ENCODE measurements around the gene ATPAF2.
"Not testable (repeated sequence)": the region's sequence is repeated elsewhere in the genome, so short reads cannot be mapped to it uniquely, and the experiment has no call there.

Gene ATPAF2

GRCh38 chr17:18008496-18009268, 30.3 kb downstream of the ATPAF2 start:
- DNase-seq: no peak

GRCh38 chr17:18006495-18007239, 32.3 kb downstream of the ATPAF2 start:
- DNase-seq: no peak

- no peak for DNase-seq
Measured at GRCh38 chr17:18005496-18005895, 33.5 kb downstream of the ATPAF2 start.

GRCh38 chr17:18004884-18005305, 34.1 kb downstream of the ATPAF2 start:
- no peak for DNase-seq

GRCh38 chr17:18004345-18004744, 34.6 kb downstream of the ATPAF2 start:
- no peak for DNase-seq

- no peak for DNase-seq
Measured at GRCh38 chr17:18002171-18002570, 36.8 kb downstream of the ATPAF2 start.

GRCh38 chr17:18000030-18000408, 38.9 kb downstream of the ATPAF2 start:
- DNase-seq: no peak

GRCh38 chr17:17999364-18000029, 39.5 kb downstream of the ATPAF2 start:
- no peak for DNase-seq

- no peak for DNase-seq
Measured at GRCh38 chr17:17998934-17999333, 40.0 kb downstream of the ATPAF2 start.

- not testable (repeated sequence) for DNase-seq
Measured at GRCh38 chr17:17995887-17996286, 43.1 kb downstream of the ATPAF2 start.

GRCh38 chr17:17994271-17995069, 44.5 kb downstream of the ATPAF2 start:
- DNase-seq: no peak

GRCh38 chr17:17993852-17994251, 45.1 kb downstream of the ATPAF2 start:
- DNase-seq: no peak

- DNase-seq: no peak
Measured at GRCh38 chr17:17993366-17993765, 45.6 kb downstream of the ATPAF2 start.

GRCh38 chr17:17990282-17990681, 48.7 kb downstream of the ATPAF2 start:
- DNase-seq: no peak

GRCh38 chr17:17989618-17990017, 49.4 kb downstream of the ATPAF2 start:
- DNase-seq: no peak

GRCh38 chr17:17989081-17989480, 49.9 kb downstream of the ATPAF2 start:
- no peak for DNase-seq

- no peak for DNase-seq
Measured at GRCh38 chr17:17988427-17988945, 50.5 kb downstream of the ATPAF2 start.

GRCh38 chr17:17987901-17988300, 51.1 kb downstream of the ATPAF2 start:
- DNase-seq: no peak

- DNase-seq: no peak
Measured at GRCh38 chr17:17987187-17987896, 51.6 kb downstream of the ATPAF2 start.

GRCh38 chr17:17985555-17985954, 53.4 kb downstream of the ATPAF2 start:
- DNase-seq: no peak

GRCh38 chr17:17985153-17985552, 53.8 kb downstream of the ATPAF2 start:
- no peak for DNase-seq

GRCh38 chr17:17983776-17984175, 55.2 kb downstream of the ATPAF2 start:
- no peak for DNase-seq

Measured in SIG-M5 (cell line).